GM18858 (cell line): ENCODE results near the gene BPIFB4.
"Not testable (repeated sequence)": the region's sequence is repeated elsewhere in the genome, so short reads cannot be mapped to it uniquely, and the experiment has no call there.

Source experiments
- ATAC-seq: cut with Tn5 transposase; IDR thresholded peaks from one replicate; pipeline ENCODE4 v1.9.1; 2021; ENCODE audit not compliant: unreplicated experiment

The BPIFB4 gene

DNA sequence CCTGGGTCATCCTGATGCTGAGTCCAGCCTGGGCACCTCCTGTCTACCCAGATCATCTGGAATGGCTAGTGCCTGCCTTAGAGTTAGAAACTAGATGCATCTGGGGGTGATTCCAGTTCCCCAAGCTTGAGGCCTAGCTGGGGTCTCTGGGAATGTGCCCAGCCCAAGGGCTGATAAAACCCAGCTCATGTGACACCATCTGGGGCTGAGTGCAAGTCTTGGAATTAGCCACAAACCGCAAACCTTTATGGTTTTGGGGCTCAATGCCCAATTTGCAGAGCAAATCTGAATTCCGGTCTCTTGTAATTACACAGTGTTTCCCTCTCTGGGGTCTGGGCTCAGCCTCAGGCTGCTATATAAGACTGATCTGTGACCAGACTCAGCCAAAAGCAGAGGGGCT is at the start of gene BPIFB4:
Gene BPIFB4 (plus strand): TSS at position 385 of the 400 bp plus-strand sequence. CDS start 1,884 bp downstream, outside the sequence.
- no peak for ATAC-seq

DNA sequence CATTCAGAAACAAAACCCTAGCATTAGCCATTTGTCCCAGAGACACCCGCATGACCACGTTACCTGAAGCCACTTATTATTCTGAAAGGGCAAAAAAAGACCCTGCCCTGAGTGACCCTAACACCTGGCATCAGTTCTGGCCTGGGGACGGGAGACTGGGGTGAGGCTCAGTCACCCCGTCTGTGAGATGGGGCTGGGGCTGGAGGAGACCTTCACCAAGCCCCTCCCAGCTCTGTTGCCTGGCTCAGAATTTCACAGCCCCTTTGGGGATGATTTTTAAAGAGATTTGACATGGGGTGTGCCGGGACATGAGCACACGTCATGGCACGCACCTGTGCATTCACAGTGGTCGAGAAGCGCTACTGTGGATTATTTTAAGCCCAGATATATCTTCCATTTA is 49.4 kb upstream of the BPIFB4 start:
- ATAC-seq: no peak

DNA sequence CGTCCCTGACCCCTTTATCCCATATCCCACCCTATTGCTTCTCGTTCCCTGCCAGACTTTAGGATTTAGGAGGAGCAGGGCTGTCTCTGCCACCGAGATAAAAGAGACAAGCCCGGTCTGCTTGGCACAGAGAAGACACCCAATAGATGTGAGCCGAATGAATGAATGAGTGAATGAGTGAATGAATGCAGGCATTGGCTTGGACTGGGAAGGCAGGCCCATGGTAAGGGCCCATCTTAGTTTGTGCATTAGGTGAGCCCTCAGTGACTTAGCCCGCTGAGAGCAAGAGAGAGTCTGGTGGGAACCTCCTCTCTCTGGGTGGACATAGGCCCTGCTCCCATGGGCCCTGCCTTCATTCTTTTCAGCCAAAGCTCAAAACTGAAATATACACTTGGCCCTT is 48.9 kb upstream of the BPIFB4 start:
- no peak for ATAC-seq

DNA sequence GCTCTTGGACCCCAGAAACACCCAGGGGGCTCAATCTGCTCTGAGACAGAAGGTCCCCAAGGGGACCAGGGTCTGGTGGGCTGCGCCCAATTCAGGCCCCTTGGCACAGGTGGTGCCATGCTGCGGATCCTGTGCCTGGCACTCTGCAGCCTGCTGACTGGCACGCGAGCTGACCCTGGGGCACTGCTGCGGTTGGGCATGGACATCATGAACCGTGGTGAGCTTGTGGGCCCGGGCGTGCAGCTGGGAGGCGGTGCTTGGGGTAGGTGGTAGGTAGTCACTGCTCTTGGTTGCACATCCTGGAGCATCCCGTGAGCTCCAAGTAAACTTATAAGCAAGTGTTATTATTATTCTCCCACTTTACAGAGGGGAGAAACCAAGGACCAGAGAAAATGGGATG is 47.9 kb upstream of the BPIFB4 start, which contains the start of gene BPIFB6:
Gene BPIFB6 (plus strand): TSS at position 118 of the 400 bp plus-strand sequence. CDS start 0 bp downstream, at position 118.
- ATAC-seq: no peak

DNA sequence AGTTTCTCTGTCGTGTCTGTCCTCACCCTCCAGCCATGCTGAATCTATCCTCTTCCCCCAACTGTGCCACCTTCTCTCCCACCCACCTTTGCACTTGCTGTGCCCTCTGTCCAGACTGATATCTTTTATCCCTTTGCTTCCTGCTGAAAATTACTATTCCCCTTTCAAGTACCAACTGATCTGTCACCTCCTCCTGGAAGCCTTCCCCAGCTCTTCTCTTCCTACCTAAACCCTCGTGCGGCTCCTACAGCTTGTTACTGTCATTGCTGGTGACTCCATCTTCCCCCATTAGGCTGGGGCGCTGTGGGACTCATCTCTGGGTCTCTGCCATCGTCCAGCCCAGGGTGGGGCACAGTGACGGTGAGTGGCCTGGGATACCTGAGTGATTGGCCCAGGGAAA is 46.9 kb upstream of the BPIFB4 start:
- ATAC-seq: no peak

DNA sequence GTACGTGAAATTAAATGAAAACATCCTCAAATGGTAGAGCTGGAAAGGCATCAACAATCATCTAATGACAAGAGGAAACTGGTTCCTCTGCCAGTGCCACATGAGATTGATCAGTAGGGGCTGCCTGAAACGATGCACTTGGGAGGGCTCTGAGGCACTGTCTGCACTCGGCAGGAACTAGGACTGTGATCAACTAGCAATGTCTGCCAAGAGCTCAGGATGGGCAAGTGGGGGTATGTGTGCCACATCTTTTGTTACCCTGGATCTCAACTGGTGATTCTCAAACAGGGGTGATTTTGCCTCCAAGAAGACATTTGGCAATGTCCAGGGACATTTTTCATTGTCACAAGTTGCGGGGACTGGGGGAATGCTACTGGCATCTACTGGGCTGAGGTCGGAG is 46.1 kb upstream of the BPIFB4 start:
- no peak for ATAC-seq

DNA sequence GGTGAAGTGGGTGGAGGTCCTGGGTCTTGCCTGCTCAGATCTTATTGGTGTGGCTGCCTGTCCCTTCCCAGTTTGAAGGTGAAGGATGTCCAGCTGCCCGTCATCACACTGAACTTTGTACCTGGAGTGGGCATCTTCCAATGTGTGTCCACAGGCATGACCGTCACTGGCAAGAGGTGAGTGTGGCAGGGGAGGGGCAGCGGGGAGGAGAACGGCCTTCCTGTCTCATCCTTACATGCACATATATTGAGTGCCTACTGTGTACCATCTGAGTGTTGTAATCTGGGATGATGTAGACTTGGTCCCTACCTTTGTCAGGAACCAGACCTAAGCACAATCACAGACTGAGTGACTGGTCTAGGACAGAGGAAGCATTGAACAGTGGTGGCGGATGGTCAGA is 45.3 kb upstream of the BPIFB4 start:
- ATAC-seq: no peak

DNA sequence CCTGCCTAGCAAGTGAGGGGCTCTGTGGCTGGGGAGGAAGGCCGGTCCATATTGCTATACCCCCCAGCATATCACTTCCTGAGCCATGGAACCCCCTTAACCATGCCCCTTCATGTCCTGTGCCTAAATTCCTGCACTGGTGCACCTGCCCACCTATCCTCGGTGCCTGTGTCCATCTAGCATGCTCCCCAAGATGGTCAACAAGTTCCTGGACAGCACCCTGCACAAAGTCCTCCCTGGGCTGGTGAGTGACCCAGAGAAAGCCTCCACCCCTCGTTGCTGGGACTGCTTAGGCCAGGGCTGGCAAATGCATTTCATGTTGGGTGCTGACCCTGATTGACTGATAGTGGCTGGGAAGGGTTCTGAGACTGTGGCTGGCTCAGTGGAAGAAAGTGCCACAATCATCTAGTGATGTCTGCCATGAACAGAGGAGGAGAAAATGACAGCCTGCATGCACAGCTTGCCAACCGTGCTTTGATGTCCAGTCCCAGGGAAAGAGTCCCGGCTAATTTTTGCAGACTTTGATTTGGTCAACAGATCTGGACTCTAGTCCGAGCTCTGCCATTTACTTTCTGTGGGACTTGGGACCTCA is 44.4 kb upstream of the BPIFB4 start:
- ATAC-seq: no peak

DNA sequence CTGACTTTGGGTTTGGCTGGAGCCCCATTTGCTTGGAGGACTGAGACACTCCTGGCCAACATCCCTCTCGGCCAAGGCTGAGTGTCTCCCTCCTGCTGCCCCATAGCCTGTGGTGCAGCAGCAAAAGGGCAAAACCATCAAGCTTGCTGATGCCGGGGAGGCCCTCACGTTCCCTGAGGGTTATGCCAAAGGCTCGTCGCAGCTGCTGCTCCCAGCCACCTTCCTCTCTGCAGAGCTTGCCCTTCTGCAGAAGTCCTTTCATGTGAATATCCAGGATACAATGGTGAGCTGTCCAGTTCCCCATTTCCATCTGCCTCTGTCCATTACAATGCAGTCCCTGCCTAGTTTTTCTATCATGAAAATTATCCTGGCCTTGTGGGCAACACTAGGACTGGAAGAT is 42.0 kb upstream of the BPIFB4 start:
- ATAC-seq: no peak

DNA sequence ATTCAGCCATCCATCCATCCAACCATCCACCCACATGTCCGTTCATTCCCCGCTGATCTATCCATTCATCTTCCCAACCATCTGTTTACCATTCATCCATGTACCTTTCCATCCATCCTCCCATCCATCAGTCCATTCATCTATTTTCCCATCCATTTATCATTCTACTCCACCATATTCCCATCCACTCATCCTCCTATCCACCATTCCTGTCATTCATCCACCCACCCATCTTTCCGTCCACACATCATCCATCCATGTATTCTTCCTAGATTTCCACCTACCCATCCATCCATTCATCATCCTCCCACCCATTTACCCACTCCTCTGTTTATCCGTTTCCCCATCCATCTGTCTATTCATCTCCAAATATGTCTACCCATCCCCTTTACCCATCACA is 41.2 kb upstream of the BPIFB4 start:
- ATAC-seq: no peak

DNA sequence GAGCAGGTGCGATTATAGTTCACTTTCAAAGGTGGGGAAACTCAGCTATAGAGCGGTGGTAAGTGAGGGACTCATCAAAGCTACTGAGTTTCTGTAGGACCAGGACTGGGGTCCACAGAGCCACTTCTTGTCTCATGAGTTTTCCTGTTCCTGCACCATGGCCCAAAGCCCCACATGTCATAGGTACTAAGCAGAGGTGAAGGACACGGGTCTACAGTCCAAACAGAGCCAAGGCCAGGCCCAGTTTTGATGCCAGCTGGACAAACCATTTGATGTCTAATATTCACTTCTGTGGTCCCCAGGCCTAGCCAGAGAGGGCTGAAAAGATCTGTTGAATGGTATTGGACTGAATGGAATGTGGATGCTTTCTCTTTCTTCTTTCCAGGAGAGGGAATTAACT is 37.0 kb upstream of the BPIFB4 start:
- no peak for ATAC-seq

DNA sequence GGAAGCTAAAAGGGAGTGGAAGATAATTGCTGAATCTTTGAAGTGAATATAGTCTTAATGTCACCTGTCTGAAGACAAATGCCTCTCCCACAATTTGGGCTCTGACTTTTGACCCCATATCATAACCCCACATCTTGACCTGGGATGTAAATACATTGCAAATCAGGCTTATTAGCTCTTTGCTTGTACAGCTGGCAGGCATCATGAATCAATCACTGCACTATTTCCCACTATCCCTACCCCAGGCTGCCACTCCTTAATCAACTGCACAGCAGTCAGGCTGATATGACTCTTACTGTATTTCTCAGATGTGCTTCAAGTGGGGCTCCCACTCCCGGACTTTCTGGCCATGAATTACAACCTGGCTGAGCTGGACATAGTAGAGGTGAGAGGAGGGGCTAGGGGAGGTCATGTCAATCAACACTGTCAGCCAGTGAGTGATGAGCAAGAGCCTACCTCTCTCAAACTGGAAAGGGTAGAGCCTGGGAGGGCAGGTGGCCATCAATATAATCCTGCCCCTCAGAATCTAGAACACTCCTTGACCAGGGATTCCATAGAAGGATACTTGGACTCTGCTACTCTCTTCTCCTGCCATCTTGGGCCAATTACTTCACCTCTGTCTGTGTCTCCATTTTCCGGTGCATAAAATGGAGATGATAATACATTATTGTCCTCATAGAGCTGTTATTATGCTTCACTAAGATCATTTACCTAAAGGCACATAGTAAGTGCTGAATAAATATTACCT is 36.3 kb upstream of the BPIFB4 start:
- no peak for ATAC-seq

DNA sequence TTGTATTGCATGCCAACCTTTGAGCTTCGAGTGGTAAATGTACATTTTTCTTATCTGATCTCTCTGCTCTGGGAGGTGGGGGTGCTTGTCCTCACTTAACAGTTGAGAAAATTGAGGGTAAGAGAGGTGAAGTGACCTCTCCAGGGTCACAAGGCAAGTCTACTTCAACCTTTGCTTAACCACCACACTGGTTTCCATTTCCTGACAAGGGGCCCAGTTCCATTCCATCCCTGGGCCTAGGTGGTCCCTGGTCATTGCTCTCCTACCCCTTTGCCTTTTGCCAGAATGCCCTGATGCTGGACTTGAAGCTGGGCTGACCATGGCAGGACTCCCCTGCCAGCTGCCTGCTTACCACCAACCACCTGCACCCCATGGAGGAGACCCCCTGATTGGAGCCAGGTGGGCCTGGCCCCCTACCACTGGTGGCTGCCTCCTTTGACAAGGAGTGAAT is 35.7 kb upstream of the BPIFB4 start:
- ATAC-seq: no peak

DNA sequence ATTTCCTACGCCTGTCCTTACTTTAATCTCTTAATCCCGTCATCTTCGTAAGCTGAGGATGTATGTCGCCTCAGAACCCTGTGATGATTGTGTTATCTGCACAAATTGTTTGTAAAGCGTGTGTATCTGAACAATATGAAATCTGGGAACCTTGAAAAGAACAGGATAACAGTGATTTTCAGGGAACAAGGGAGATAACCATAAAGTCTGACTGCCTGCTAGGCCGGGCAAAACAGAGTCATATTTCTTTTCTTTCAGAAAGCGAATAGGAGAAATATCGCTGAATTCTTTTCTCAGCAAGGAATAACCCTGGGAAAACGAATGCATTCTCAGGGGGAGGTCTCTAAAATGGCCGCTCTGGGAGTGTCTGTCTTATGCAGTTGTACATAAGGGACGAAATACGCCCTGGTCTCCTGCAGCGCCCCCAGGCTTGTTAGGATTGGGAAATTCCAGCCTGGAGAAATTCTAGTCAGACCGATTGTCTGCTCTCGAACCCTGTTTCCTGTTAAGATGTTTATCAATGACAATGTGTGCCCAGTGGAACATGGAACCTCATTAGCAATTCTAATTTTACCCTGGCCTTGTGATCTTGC is 34.2 kb upstream of the BPIFB4 start:
- not testable (repeated sequence) for ATAC-seq

DNA sequence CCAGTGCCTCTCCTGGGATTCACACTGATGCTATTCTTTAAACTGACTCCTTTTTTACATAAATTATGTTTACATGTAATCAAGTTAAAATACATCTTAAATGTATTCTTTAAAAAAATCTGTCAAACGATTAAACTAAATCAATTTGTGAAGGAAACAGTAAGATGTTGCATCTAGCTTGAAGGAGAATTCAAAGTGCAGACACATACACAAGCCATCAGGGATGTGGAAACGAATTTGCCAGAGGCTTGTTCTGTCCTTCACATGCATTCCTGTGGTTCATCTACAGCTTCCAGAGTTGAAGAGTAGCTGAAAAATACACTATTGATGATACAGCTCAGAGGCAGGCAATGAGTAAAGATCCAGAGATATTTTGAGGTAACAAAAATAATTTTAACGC is 33.0 kb upstream of the BPIFB4 start:
- ATAC-seq: no peak

DNA sequence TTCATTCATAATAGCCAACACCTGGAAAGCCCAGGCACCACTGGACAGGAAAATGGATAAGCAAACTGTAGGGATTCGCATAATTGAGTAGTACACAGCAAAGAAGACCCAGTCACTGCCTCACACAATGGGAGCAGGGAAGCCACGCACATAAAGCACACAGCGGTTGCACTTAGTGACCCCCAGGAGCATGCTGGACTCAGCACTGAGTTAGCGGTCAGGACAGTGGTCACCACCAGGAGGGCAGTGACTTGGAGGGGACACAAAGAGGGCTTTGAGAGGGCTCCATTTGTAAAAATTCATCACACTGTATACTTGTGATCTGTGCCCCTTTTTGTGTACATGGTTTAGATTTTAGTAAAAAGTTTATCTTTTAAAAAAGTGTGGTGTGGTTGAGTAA is 28.1 kb upstream of the BPIFB4 start:
- no peak for ATAC-seq

DNA sequence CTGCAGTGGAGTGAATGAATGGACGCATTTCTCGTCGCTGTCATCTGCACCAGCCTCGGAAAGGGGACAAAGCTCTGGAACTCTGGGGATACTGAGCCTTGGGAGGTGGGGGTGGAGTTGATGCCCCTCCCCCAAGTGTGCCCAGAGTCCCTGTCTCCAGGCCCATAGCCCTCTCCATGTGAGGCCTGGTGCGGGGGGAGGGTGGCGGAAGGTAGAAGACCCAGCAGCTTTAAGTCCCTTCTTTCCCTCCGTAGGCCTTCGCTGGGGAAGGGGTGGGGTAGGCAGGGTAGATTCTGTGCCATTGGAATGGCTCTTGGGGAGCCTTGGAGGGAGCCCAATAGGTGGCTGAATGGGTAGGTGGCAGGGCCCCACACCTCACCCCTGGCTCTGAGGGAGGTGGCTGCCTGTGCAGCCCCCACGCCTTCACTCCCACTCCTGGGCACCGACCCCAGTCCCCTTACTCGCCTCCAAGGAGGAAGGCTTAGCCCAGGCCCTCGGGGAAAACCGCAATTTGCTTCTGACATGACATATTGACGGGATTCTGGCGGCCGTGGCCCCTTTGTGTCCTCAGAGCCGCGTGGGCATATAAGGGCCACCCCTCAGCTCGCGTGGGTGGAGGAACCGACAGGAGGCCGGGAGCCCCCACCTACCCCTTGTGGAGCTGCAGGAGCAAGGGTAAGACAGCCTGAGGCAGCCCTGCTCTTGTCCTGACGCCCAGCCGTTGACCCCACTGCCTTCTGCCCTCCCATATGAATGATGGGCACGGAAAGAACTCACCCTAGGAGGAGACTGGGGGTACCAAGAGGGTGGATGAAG is 25.9 kb upstream of the BPIFB4 start, which contains the start of gene BPIFB3:
Gene BPIFB3 (plus strand): TSS at position 613 of the 816 bp plus-strand sequence. CDS start 1,533 bp downstream, outside the sequence.
- no peak for ATAC-seq

DNA sequence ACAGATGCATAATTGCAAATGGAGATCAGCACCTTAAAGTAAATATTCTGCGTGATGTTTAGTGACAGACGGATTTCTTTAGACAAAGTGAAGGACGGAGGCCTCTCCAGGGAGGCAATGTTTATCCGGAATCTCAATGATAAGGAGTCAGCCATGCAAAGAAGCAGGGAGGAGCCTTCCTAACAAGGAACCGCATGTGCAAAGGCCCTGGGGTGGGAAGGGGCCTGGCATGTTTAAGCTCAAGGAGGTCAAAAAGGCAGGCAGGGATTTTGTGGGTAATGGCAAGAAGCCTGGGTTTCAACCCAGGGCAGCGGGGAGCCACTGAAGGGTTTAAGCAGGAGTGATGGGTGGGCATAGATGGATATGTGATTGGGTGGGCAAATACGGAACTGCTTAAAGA is 25.1 kb upstream of the BPIFB4 start:
- ATAC-seq: no peak

DNA sequence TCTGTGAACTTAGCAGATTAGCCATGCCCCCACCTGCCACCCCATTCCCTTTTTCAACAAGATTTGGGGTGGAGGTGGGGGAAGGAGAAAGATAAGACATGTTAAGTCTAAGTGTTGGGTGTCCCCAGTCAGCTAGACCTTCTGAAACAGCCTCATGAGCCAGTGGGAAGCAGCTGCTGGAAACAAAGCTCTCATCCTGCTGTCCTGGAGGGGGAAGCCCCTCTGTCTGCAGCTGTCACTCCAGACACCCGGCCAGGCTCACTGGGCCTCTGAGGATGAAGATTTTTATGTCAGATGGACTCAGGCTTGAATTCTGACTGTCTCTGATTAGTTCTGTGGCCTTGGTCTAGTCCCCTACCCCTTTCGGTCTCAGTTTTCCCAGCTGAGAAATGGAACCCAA is 24.7 kb upstream of the BPIFB4 start:
- no peak for ATAC-seq

DNA sequence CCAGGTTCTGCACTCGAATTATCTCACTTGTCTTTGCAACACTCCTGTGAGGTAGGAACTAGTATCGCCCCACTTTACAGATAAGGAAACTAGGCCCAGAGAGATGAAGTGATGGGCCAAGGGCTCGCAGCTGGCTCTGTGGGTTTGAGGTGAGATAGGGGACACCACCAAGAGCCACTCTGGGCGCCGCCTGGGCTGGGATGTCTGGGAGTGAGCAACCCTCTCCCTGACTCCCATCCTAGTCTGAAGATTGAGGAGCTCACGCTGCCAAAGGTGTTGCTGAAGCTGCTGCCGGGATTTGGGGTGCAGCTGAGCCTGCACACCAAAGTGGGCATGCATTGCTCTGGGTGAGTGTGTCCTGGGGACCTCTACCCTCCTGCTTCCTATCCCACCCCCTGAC is 20.3 kb upstream of the BPIFB4 start:
- no peak for ATAC-seq

DNA sequence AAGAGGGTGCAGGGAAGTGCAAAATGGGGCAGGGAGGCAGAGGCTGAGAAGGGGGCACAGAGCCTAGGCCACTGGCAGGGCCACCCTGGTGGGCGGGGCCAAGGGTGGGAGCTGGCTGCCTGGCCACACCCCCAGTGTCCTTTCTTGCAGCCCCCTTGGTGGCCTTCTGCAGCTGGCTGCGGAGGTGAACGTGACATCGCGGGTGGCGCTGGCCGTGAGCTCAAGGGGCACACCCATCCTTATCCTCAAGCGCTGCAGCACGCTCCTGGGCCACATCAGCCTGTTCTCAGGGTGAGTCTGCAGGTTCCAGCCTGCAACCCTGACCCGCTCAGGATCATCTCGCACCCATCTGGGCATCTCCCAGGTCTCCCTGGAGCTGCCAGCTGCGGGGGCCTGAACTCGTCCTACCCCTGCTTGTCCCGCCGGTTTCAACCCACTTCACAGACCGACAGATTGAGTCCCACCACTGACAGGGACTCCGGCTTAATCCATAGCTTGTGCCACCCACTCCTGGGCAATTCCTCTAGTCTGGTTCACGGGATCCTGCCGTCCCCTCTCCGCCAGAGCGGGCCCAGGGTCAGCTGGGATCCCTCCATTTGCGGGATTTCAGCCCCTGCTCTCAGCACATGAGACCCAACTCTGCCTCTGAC is 19.6 kb upstream of the BPIFB4 start:
- no peak for ATAC-seq
